OCI-LY3 (cell line): ENCODE data around the gene EXOC1.

ENCODE experiments used
- H2AFZ ChIP-seq: fragments of 200-600, 300-600 bp; shearing (Covaris generic); 2 replicates; pipeline ENCODE4 v1.6.0; 2014; ENCODE audit warnings: antibody characterized with exemption, low read depth, low read length
- H3K27ac ChIP-seq: fragments of 200-600, 300-600 bp; sonication (generic); 2 replicates; pipeline ENCODE4 v1.5.1; 2014; ENCODE audit warnings: mild to moderate bottlenecking, low read length, moderate library complexity, mixed read lengths
- H3K27me3 ChIP-seq: fragments of 200-600, 300-600 bp; sonication (generic); 2 replicates; pipeline ENCODE4 v1.6.1; 2014; ENCODE audit warnings: low read depth, low read length, mixed read lengths
- H3K36me3 ChIP-seq: fragments of 200-600, 300-600 bp; sonication (generic); replicated peaks from 2 replicates; pipeline ENCODE3; 2014; ENCODE audit warnings: low read depth, low read length, mixed read lengths
- H3K4me1 ChIP-seq: fragments of 300-600, 200-600 bp; sonication (generic); 2 replicates; pipeline ENCODE4 v1.6.1; 2014; ENCODE audit warnings: low read length, mixed read lengths
- H3K4me2 ChIP-seq: fragments of 200-600, 300-600 bp; sonication (generic); 2 replicates; pipeline ENCODE4 v1.6.1; 2014; ENCODE audit warnings: low read length, mixed read lengths
- H3K4me3 ChIP-seq: fragments of 300-600, 200-600 bp; sonication (generic); 2 replicates; pipeline ENCODE4 v1.5.1; 2014; ENCODE audit warnings: antibody characterized with exemption, mild to moderate bottlenecking, low read length, moderate library complexity
- H3K79me2 ChIP-seq: fragments of 300-600, 200-600 bp; shearing (Covaris generic); 2 replicates; pipeline ENCODE4 v1.6.1; 2014; ENCODE audit warnings: mild to moderate bottlenecking, low read length, mixed read lengths
- H3K9ac ChIP-seq: fragments of 300-600, 200-600 bp; shearing (Covaris generic); 2 replicates; pipeline ENCODE4 v1.6.0; 2014; ENCODE audit warnings: mild to moderate bottlenecking, low read length, moderate library complexity
- H3K9me3 ChIP-seq: fragments of 200-600, 300-600 bp; shearing (Covaris generic); 2 replicates; pipeline ENCODE4 v1.6.1; 2014; ENCODE audit warnings: low read length, mixed read lengths; ENCODE audit not compliant: insufficient read depth
- H4K20me1 ChIP-seq: fragments of 200-600, 300-600 bp; sonication (generic); 2 replicates; pipeline ENCODE4 v1.6.1; 2016; ENCODE audit warnings: low read length, mixed read lengths; ENCODE audit not compliant: insufficient read depth
- EZH2phosphoT487 ChIP-seq: fragments of 200-600 bp; shearing (Covaris generic); IDR thresholded peaks from 2 replicates; pipeline ENCODE4 v1.6.1; 2018; ENCODE audit warnings: antibody characterized with exemption, mixed run types, low read depth
- TF ChIP-seq, protein P1 (sequence below): fragments of 200-600, 300-600 bp; sonication (generic); IDR thresholded peaks from 2 replicates; pipeline ENCODE4 v1.5.1; 2014; ENCODE audit warnings: antibody characterized with exemption, low read length, low read depth

Gene EXOC1

DNA sequence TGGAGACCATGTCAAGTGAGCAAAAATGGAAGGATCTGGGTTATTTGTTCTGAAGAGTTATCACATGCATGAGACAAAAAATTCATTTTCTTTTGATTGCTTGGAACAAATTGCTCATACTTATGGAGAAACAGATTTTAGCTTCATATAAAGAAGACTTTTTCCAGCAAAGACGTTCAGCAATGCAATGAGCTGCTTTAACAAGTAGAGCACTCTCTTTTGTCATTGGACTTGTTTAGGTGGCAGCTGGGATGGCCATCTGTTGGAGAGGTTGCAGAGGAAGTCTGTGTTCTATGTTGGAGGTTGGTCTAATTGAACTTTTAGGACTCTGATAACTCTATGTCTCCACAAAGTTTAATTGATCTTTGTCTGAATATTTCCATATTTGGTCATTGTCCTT, 75.4 kb downstream of the EXOC1 start:
- Histone ChIP-seq H3K4me2 (no peak overlapping the region), H3K4me1 (peaks cover 38% of the 10 kb centered on the region), H3K9me3 (0 out of 2 replicates have a peak, but pooled peaks cover 3% of the 10 kb centered on the region), H3K9ac (no peak overlapping the region), H3K4me3 (no peak overlapping the region), H3K36me3 (no peaks in the 10 kb centered on the region), H3K79me2 (no peaks in the 10 kb centered on the region), H2AFZ (no peak overlapping the region), H3K27ac (no peak overlapping the region), H3K27me3 (no peaks in the 10 kb centered on the region), H4K20me1 (no peaks in the 10 kb centered on the region)
- no peak for TF ChIP-seq EZH2phosphoT487
- TF ChIP-seq, protein P1, sequence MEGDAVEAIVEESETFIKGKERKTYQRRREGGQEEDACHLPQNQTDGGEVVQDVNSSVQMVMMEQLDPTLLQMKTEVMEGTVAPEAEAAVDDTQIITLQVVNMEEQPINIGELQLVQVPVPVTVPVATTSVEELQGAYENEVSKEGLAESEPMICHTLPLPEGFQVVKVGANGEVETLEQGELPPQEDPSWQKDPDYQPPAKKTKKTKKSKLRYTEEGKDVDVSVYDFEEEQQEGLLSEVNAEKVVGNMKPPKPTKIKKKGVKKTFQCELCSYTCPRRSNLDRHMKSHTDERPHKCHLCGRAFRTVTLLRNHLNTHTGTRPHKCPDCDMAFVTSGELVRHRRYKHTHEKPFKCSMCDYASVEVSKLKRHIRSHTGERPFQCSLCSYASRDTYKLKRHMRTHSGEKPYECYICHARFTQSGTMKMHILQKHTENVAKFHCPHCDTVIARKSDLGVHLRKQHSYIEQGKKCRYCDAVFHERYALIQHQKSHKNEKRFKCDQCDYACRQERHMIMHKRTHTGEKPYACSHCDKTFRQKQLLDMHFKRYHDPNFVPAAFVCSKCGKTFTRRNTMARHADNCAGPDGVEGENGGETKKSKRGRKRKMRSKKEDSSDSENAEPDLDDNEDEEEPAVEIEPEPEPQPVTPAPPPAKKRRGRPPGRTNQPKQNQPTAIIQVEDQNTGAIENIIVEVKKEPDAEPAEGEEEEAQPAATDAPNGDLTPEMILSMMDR: no peak

DNA sequence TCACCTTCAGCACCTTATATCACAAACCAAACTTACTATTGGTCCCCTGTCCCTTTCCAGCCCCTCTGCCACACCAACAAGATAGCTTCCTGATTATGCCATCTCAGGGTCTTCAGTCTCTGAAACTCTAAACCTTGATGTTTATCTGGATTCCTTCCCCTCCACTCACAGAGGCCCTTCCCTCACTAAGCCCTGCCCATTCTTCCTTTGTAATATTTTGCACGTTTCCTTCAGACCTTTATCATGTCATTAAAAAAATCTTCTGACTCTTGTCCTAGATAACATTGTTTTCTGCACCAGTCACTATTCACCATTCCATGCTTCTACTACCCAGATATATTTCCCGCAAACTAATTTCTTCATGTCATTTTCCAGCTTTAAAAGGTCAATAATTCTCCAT, 77.6 kb downstream of the EXOC1 start:
- peaks cover 30% of the 10 kb centered on the region for H3K4me1 ChIP-seq
- H3K4me2 ChIP-seq: no peak overlapping the region
- no peak overlapping the region for H3K27ac ChIP-seq
- no peaks in the 10 kb centered on the region for H3K36me3 ChIP-seq
- no peak for TF ChIP-seq EZH2phosphoT487
- TF ChIP-seq, protein P1: no peak
- H4K20me1 ChIP-seq: no peaks in the 10 kb centered on the region
- no peak overlapping the region for H3K4me3 ChIP-seq
- 0 out of 2 replicates have a peak, but pooled peaks cover 3% of the 10 kb centered on the region for H3K9me3 ChIP-seq
- H3K27me3 ChIP-seq: no peaks in the 10 kb centered on the region
- no peak overlapping the region for H3K9ac ChIP-seq
- H3K79me2 ChIP-seq: no peaks in the 10 kb centered on the region
- H2AFZ ChIP-seq: no peak overlapping the region

DNA sequence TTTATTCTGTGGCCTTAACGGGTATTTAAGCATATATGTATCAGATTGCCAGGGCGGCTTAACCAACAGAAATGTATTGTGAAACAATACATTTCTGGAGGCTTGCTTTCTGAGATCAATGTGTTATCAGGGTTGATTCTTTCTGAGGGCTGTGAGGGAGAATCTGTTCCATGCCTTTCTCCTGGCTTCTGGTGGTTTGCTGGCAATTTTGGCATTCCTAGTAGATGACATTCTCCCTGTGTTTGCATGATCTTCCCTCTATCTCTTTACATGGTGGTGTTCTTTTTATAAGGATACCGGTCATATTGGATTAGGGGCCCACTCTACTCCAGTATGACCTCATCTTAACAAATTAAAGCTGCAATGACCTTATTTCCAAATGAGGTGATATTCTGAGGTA, 78.4 kb downstream of the EXOC1 start:
- no peak overlapping the region for H3K9ac ChIP-seq
- no peaks in the 10 kb centered on the region for H3K36me3 ChIP-seq
- H3K4me3 ChIP-seq: no peak overlapping the region
- H3K4me2 ChIP-seq: no peak overlapping the region
- TF ChIP-seq EZH2phosphoT487: no peak
- TF ChIP-seq, protein P1: no peak
- peaks cover 22% of the 10 kb centered on the region for H3K4me1 ChIP-seq
- H3K27ac ChIP-seq: no peak overlapping the region
- 0 out of 2 replicates have a peak, but pooled peaks cover 3% of the 10 kb centered on the region for H3K9me3 ChIP-seq
- no peaks in the 10 kb centered on the region for H3K79me2 ChIP-seq
- H4K20me1 ChIP-seq: no peaks in the 10 kb centered on the region
- no peak overlapping the region for H2AFZ ChIP-seq
- no peaks in the 10 kb centered on the region for H3K27me3 ChIP-seq

DNA sequence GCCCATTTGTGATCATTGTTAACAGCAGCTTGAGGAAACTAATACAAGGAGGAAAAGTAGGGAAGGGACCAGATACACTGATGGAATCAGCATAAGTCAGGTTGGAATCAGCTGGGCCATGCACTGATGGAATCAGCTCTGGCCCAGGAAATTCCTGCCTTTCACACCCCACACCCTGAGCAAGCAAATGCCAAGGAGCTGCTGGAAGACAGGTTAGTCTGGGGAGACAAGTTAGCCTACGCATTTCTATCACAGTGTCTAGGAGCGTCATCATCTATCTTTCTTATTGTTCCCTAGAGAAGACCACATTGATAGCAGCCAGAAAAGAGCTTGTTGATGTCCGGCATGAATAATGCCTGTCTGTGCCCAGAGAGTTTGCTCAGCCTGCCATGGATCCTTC, 79.1 kb downstream of the EXOC1 start:
- Histone ChIP-seq H3K36me3 (no peaks in the 10 kb centered on the region), H3K4me1 (peaks cover 16% of the 10 kb centered on the region), H4K20me1 (no peaks in the 10 kb centered on the region), H3K4me2 (no peak overlapping the region), H2AFZ (no peak overlapping the region), H3K79me2 (no peaks in the 10 kb centered on the region), H3K27ac (no peak overlapping the region), H3K27me3 (no peaks in the 10 kb centered on the region), H3K4me3 (no peak overlapping the region), H3K9me3 (0 out of 2 replicates have a peak, but pooled peaks cover 3% of the 10 kb centered on the region), H3K9ac (no peak overlapping the region)
- TF ChIP-seq, protein P1: no peak
